Measurements from ENCODE around the gene CMPK2.

The CMPK2 gene

GRCh38 chr2:6841537-6842287 is 24.0 kb downstream of the CMPK2 start:
- no peak for DNase-seq

GRCh38 chr2:6838673-6839319 is 26.9 kb downstream of the CMPK2 start:
- DNase-seq, result no peak

- DNase-seq, result no peak
Measured at GRCh38 chr2:6835467-6835866, 30.2 kb downstream of the CMPK2 start.

- DNase-seq, result no peak
Measured at GRCh38 chr2:6834163-6834562, 31.5 kb downstream of the CMPK2 start.

- no peak for DNase-seq
Measured at GRCh38 chr2:6833300-6833604, 32.5 kb downstream of the CMPK2 start.

GRCh38 chr2:6832596-6833299 is 33.0 kb downstream of the CMPK2 start:
- no peak for DNase-seq

- DNase-seq, result no peak
Measured at GRCh38 chr2:6831229-6831628, 34.5 kb downstream of the CMPK2 start.

GRCh38 chr2:6828299-6828584 is 37.5 kb downstream of the CMPK2 start:
- DNase-seq, result no peak

GRCh38 chr2:6827566-6828298 is 38.0 kb downstream of the CMPK2 start:
- no peak for DNase-seq

GRCh38 chr2:6826081-6826913 is 39.4 kb downstream of the CMPK2 start:
- no peak for DNase-seq

GRCh38 chr2:6824962-6825361 is 40.7 kb downstream of the CMPK2 start:
- DNase-seq, result no peak

GRCh38 chr2:6823111-6823510 is 42.6 kb downstream of the CMPK2 start:
- no peak for DNase-seq

- no peak for DNase-seq
Measured at GRCh38 chr2:6822406-6822805, 43.3 kb downstream of the CMPK2 start.

GRCh38 chr2:6820903-6821584 is 44.7 kb downstream of the CMPK2 start:
- DNase-seq, result no peak

GRCh38 chr2:6820236-6820635 is 45.5 kb downstream of the CMPK2 start:
- DNase-seq, result no peak

- DNase-seq, result no peak
Measured at GRCh38 chr2:6819668-6820067, 46.0 kb downstream of the CMPK2 start.

GRCh38 chr2:6818012-6818411 is 47.7 kb downstream of the CMPK2 start:
- no peak for DNase-seq

GRCh38 chr2:6814869-6815268 is 50.8 kb downstream of the CMPK2 start:
- no peak for DNase-seq

- DNase-seq, result no peak
Measured at GRCh38 chr2:6814312-6814711, 51.4 kb downstream of the CMPK2 start.

- no peak for DNase-seq
Measured at GRCh38 chr2:6813573-6813972, 52.1 kb downstream of the CMPK2 start.

- DNase-seq, result no peak
Measured at GRCh38 chr2:6812857-6813530, 52.7 kb downstream of the CMPK2 start.

GRCh38 chr2:6810961-6811360 is 54.7 kb downstream of the CMPK2 start:
- DNase-seq, result no peak

All from SIG-M5 (cell line).